ENCODE measurements around the gene GPX2. TPM values are rescaled to one million over a fixed set of nuclear protein-coding genes. Genes with fewer than 3 reads are reported as not detected.

The GPX2 gene
- total and polyA plus RNA-seq, 2 of the 8 experiments (the other 6 are each of a cell fraction or from before 2014, with no cell fraction given), result 0.30 to 0.89 TPM

DNA sequence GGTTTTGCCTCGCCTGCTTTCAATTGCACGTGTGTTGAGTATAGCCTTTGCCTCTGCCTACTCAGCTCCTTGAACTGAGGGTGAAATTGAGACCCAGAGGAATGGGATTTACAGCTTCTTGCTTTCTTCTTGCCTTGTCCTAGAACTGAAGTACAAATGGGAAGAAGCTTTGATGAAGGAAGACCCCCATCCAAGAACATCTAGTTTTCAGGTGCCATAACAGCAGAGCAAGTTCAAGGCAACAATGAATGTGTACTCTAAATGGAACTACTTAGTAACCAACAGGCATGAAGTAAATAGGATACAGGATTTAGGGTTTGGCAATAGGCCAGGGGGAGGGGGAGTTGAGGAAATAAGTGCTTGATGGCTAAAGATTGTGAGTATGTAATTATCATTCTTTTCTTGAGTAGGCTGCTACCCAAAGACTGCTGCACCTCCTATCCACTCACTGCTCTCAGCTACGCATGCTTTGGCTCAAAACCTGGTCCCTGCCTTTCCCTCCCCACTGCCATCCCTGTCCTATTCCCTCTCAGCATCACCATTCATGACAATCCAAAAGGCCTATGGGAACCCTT is 2.1 kb downstream of the GPX2 start:
- Histone ChIP-seq H4K8ac (ENCODE audit: extremely low read depth, insufficient read depth, low read length) (no peak overlapping the region), H2BK12ac (ENCODE audit: low read depth, low read length) (no peak overlapping the region), H3K4me1 (replicated peaks in 1 of 4; ENCODE audit: control insufficient read depth in 3 of 4, insufficient read depth in 4 of 4, low read length in 3 of 4) (peaks cover 0 to 8% (median 2%) of the 10 kb centered on the region in 4 experiments; a peak in 4 of 7 replicates), H4K20me1 (replicated peaks in 1 of 2; ENCODE audit: control insufficient read depth in 1 of 2, insufficient read depth in 2 of 2, low read length in 2 of 2) (no peaks in the 10 kb centered on the region), H3K18ac (ENCODE audit: extremely low read depth, low read length) (no peak overlapping the region), H3K56ac (replicated peaks; ENCODE audit: insufficient read length, low read depth, low read length) (no peak overlapping the region), H3K79me1 (ENCODE audit: low read depth, low read length) (no peaks in the 10 kb centered on the region; the same call in 1 of the 2 replicates), H2BK15ac (ENCODE audit: low read length) (no peak overlapping the region), H4K5ac (ENCODE audit: insufficient read length, low read depth, low read length) (no peak overlapping the region), H4K91ac (replicated peaks; ENCODE audit: insufficient read length, low read length) (no peak overlapping the region), H3K4me3 (ENCODE audit: extremely low read depth in 1 of 4, insufficient read depth in 2 of 4, low read depth in 3 of 4, low read length in 4 of 4) (no peak overlapping the region), H3K36me3 (ENCODE audit: control insufficient read depth in 2 of 4, insufficient read depth in 4 of 4, low read length in 3 of 4) (0 out of 8 replicates have a peak, but pooled peaks cover 0 to 4% (median 0%) of the 10 kb centered on the region in 4 experiments), H3K4ac (replicated peaks; ENCODE audit: insufficient read length, low read depth, low read length) (no peak overlapping the region), H3K27me3 (replicated peaks in 1 of 4; ENCODE audit: control insufficient read depth in 3 of 4, extremely low read depth in 1 of 4, insufficient read depth in 3 of 4, low read length in 3 of 4) (no peaks in the 10 kb centered on the region), H3K23ac (ENCODE audit: insufficient read length) (no peak overlapping the region), H3K23me2 (ENCODE audit: low read depth, low read length) (no peaks in the 10 kb centered on the region; the same call in 1 of the 2 replicates), H2AFZ (ENCODE audit: low read length) (no peak overlapping the region), H3K27ac (ENCODE audit: low read depth, low read length) (no peak overlapping the region), H2BK120ac (replicated peaks; ENCODE audit: low read depth, low read length) (no peak overlapping the region), H2BK5ac (ENCODE audit: low read depth, low read length) (no peak overlapping the region), H3K4me2 (ENCODE audit: insufficient read depth in 1 of 2, low read depth in 2 of 2, low read length in 2 of 2) (no peak overlapping the region), H3K9ac (replicated peaks in 1 of 4; ENCODE audit: extremely low read depth in 1 of 4, low read depth in 3 of 4, low read length in 3 of 4) (no peak overlapping the region; a peak in 1 of 7 replicates), H3K9me3 (ENCODE audit: insufficient read depth in 2 of 2, low read depth in 1 of 2, low read length in 1 of 2) (no peaks in the 10 kb centered on the region), H3K79me2 (ENCODE audit: control insufficient read depth in 1 of 2, insufficient read depth in 2 of 2, low read length in 2 of 2) (no peaks in the 10 kb centered on the region), H2AK5ac (ENCODE audit: low read depth, low read length) (no peak overlapping the region), H2BK20ac (ENCODE audit: low read length) (no peak overlapping the region), H3K14ac (ENCODE audit: insufficient read length) (no peak overlapping the region)
- no peak for DNase-seq (ENCODE audit: low read depth in 1 of 2, low spot score in 2 of 2)
- POLR2A ChIA-PET (ENCODE audit: partially characterized antibody), result interaction anchor here (1.3 to 1.8 kb wide), 3 partner anchors 12 to 16 kb away, joined by 3 to 5 read pairs (median 5); no protein-coding TSS in a partner anchor
- FAIRE-seq, result no peak
- CTCF ChIA-PET (ENCODE audit: partially characterized antibody), result interaction anchor here (1.0 to 2.5 kb wide), 7 partner anchors 13 to 168 kb away, joined by 3 to 10 read pairs (median 5); no protein-coding TSS in a partner anchor
- WGBS, 2 experiments (ENCODE audit: extremely low coverage in 1 of 2, insufficient coverage in 1 of 2, insufficient read length in 1 of 2, insufficient replicate concordance in 2 of 2, low coverage in 1 of 2, low lambda C conversion rate in 2 of 2, missing lambda C conversion rate in 1 of 2), result 90% methylated on average over 3 of the region's 3 CpGs; no CpG with 5 or more reads in 1 of the 2 experiments
- TF ChIP-seq NANOG (IDR thresholded peaks at IDR 0.05; ENCODE audit: insufficient read depth, low read depth, low read length, poor library complexity, severe bottlenecking) (no peak), CHD2 (IDR thresholded peaks at IDR 0.05; ENCODE audit: low read length) (no peak), GABPA (IDR thresholded peaks at IDR 0.05; ENCODE audit: borderline replicate concordance, insufficient read depth, low read length) (no peak), RFX5 (IDR thresholded peaks at IDR 0.05; ENCODE audit: borderline replicate concordance, low read depth, low read length) (no peak), RBBP5 (IDR thresholded peaks at IDR 0.05; ENCODE audit: borderline replicate concordance, low read depth, low read length) (no peak), SAP30 (IDR thresholded peaks at IDR 0.05; ENCODE audit: insufficient read depth, insufficient replicate concordance, low read length) (no peak), MAX (IDR thresholded peaks at IDR 0.05) (no peak), TEAD4 (IDR thresholded peaks at IDR 0.05; ENCODE audit: low read depth, low read length) (no peak), BRCA1 (IDR thresholded peaks at IDR 0.05; ENCODE audit: low read depth, low read length) (no peak), NRF1 (IDR thresholded peaks at IDR 0.05; ENCODE audit: low read depth, low read length) (no peak), KDM4A (IDR thresholded peaks at IDR 0.05; ENCODE audit: low read depth, low read length, severe bottlenecking) (no peak), POLR2AphosphoS5 (IDR thresholded peaks at IDR 0.05; ENCODE audit: low read depth, low read length) (no peak), TAF1 (IDR thresholded peaks at IDR 0.05; ENCODE audit: low read depth, low read length) (no peak)
